ENCODE data around the gene ANKRD29.

- TF ChIP-seq POLR2AphosphoS5 (IDR thresholded peaks at IDR 0.05; ENCODE audit: borderline replicate concordance, low read depth, low read length) (no peak), EZH2 (IDR thresholded peaks at IDR 0.05) (no peak)
These were observed 25.8 kb upstream of the ANKRD29 start for GRCh38 chr18:23688528-23688927.

All from SK-N-MC (cell line).